T47D (cell line): ENCODE data around the gene PARP14.
A peak's percentile ranks its signal among the peaks of the same experiment; 100 is the strongest.
"Not testable (repeated sequence)": the region's sequence is repeated elsewhere in the genome, so short reads cannot be mapped to it uniquely, and the experiment has no call there.

Experiments
- DNase-seq, 2 experiments: peaks; one replicate each; pipeline versions ENCODE4 v3.0.0 to v3.0.0-alpha.2; 2011 to 2012; ENCODE audit warnings: low read depth in 1 of 2, low spot score in 1 of 2
- JUND ChIP-seq: IDR thresholded peaks from 2 replicates; pipeline ENCODE4 v1.6.1; 2012; ENCODE audit warnings: low read depth
- in situ Hi-C: cut with HindIII; loops from 2 replicates; pipeline ENCODE4 v1.10.0; 2016; ENCODE audit warnings: low sequenced_read_pairs, low pct_unique_long_range_greater_than_20kb

The PARP14 gene

GRCh38 chr3:122680475-122681283 is at the start of gene PARP14:
Gene PARP14, plus strand, starts transcription at chr3:122680839. Its CDS starts 45 bp downstream, at chr3:122680884.
- DNase-seq = peak; percentile 37 to 73
- in situ Hi-C loops = no loop called here
- TF ChIP-seq JUND = no peak

GRCh38 chr3:122635789-122636188 is 44.9 kb upstream of the PARP14 start:
- no peak for TF ChIP-seq JUND
- DNase-seq = no peak
- in situ Hi-C loops = no loop called here

GRCh38 chr3:122636697-122637096 is 43.9 kb upstream of the PARP14 start:
- DNase-seq = no peak
- TF ChIP-seq JUND = no peak

GRCh38 chr3:122640437-122640999 is 40.1 kb upstream of the PARP14 start:
- no peak for TF ChIP-seq JUND
- no peak for DNase-seq
- in situ Hi-C loops = no loop called here

More at GRCh38 chr3:122636697-122637096, 43.9 kb upstream of the PARP14 start:
- in situ Hi-C loops = no loop called here

GRCh38 chr3:122642935-122643334 is 37.7 kb upstream of the PARP14 start:
- in situ Hi-C loops = no loop called here
- no peak for DNase-seq
- TF ChIP-seq JUND = no peak

- in situ Hi-C loops = no loop called here
- no peak for TF ChIP-seq JUND
- no peak for DNase-seq
Measured at GRCh38 chr3:122646146-122646988, 34.3 kb upstream of the PARP14 start.

GRCh38 chr3:122651233-122651907 is 29.3 kb upstream of the PARP14 start:
- in situ Hi-C loops = not testable (repeated sequence)
- peak in 1 of 2 experiments; percentile 63 for DNase-seq

- in situ Hi-C loops = not testable (repeated sequence)
- DNase-seq = peak in 1 of 2 experiments; percentile 10
Measured at GRCh38 chr3:122651962-122652361, 28.7 kb upstream of the PARP14 start.

GRCh38 chr3:122658336-122658735 is 22.3 kb upstream of the PARP14 start:
- in situ Hi-C loops, DNase-seq: not testable (repeated sequence)

GRCh38 chr3:122660297-122660974 is 20.2 kb upstream of the PARP14 start:
- DNase-seq = no peak
- TF ChIP-seq JUND = no peak
- in situ Hi-C loops = no loop called here

GRCh38 chr3:122661633-122662032 is 19.0 kb upstream of the PARP14 start:
- no peak for DNase-seq
- in situ Hi-C loops = no loop called here
- TF ChIP-seq JUND = no peak

- DNase-seq = no peak
- no peak for TF ChIP-seq JUND
- in situ Hi-C loops = no loop called here
Measured at GRCh38 chr3:122662505-122662904, 18.1 kb upstream of the PARP14 start.
